NT2/D1 (cell line): Measurements from ENCODE around the gene SLC16A1.

Experiments used
- SUZ12 ChIP-seq: IDR thresholded peaks from 2 replicates; pipeline ENCODE4 v1.6.1; 2011; ENCODE audit not compliant: insufficient read length, insufficient read depth; ENCODE audit errors: extremely low read depth
- ZNF274 ChIP-seq: IDR thresholded peaks from 2 replicates; pipeline ENCODE4 v1.6.1; 2011; ENCODE audit warnings: mild to moderate bottlenecking, low read depth, low read length

DNA sequence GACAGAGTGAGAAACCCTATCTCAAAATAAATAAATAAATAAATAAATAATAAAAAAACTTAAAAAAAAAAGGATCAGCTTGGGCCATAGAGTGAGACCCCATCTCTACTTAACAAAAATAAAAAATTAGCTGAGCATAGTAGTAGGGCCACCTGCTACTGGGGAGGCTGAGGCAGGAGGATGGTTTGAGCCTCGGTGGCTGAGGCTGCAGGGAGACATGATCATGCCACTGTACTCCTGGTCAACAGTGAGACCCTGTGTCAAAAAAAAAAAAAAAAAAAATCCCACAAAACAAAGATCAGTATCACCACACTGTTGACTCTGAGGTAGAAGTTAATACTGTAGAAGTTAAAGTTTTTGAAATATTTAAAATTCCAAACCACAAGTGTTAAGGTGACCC is 29.1 kb downstream of the SLC16A1 start:
- TF ChIP-seq ZNF274: no peak
- TF ChIP-seq SUZ12: no peak
